WTC11 (cell line): ENCODE data around the gene EXOSC2. TPM values are rescaled to one million over a fixed set of nuclear protein-coding genes. Genes with fewer than 3 reads are reported as not detected.

Source experiments
- ATAC-seq: fragments of 200-7000 bp; cut with Tn5 transposase; 2 replicates; pipeline ENCODE4 v1.10.0; 2021; ENCODE audit warnings: mild to moderate bottlenecking, moderate library complexity
- CTCF ChIA-PET: fragments of 300-600 bp; sonication (Branson Sonifier 250); formaldehyde crosslinking; loops from one replicate; lab custom pipeline; 2021; ENCODE audit warnings: antibody characterized with exemption; lab: Charles Lee
- POLR2A ChIA-PET: fragments of 350-600 bp; sonication (Branson Sonifier 250); formaldehyde crosslinking; loops from one replicate; lab custom pipeline; 2021; ENCODE audit warnings: antibody characterized with exemption; lab: Charles Lee
- DNase-seq: peaks from one replicate; pipeline ENCODE4 v3.0.0; 2021; ENCODE audit warnings: low spot score
- H3K27ac Mint-ChIP-seq: 2 replicates; pipeline ENCODE4 v1.8.0; 2021; ENCODE audit warnings: mixed read lengths
- H3K27me3 Mint-ChIP-seq: 2 replicates; pipeline ENCODE4 v1.8.0; 2021; ENCODE audit warnings: low read depth, mild to moderate bottlenecking, moderate library complexity, mixed read lengths
- H3K36me3 Mint-ChIP-seq: 2 replicates; pipeline ENCODE4 v1.8.0; 2021; ENCODE audit warnings: mixed read lengths
- H3K4me1 Mint-ChIP-seq: 2 replicates; pipeline ENCODE4 v1.8.0; 2022; ENCODE audit warnings: mixed read lengths
- H3K4me3 Mint-ChIP-seq: 2 replicates; pipeline ENCODE4 v1.8.0; 2021; ENCODE audit warnings: mild to moderate bottlenecking, moderate library complexity, mixed read lengths
- H3K9me3 Mint-ChIP-seq: 2 replicates; pipeline ENCODE4 v1.8.0; 2021; ENCODE audit warnings: mixed read lengths
- AR ChIP-seq: fragments of 250-450 bp; sonication (Bioruptor Pico); IDR thresholded peaks from 2 replicates; pipeline ENCODE4 v1.9.0; 2021; ENCODE audit warnings: mild to moderate bottlenecking
- E2F5 ChIP-seq: sonication (generic); formaldehyde crosslinking; IDR thresholded peaks from 2 replicates; pipeline ENCODE4 v1.8.1; 2022; ENCODE audit warnings: mild to moderate bottlenecking, moderate library complexity, missing genetic modification reagents
- FOXP4 ChIP-seq: sonication (generic); formaldehyde crosslinking; IDR thresholded peaks from 2 replicates; pipeline ENCODE4 v1.8.0; 2022; ENCODE audit warnings: mild to moderate bottlenecking, missing genetic modification reagents
- IRF1 ChIP-seq: sonication (generic); formaldehyde crosslinking; IDR thresholded peaks from 2 replicates; pipeline ENCODE4 v1.8.0; 2023; ENCODE audit warnings: missing genetic modification reagents
- MXD4 ChIP-seq: fragments of 250-450 bp; sonication (Bioruptor Pico); IDR thresholded peaks from 2 replicates; pipeline ENCODE4 v1.8.0; 2021; ENCODE audit warnings: mild to moderate bottlenecking, moderate library complexity, borderline replicate concordance
- MYBL2 ChIP-seq: sonication (generic); formaldehyde crosslinking; IDR thresholded peaks from 2 replicates; pipeline ENCODE4 v1.8.1; 2023; ENCODE audit warnings: mild to moderate bottlenecking, moderate library complexity, missing genetic modification reagents
- NFYB ChIP-seq: sonication (generic); formaldehyde crosslinking; conservative IDR thresholded peaks from 2 replicates; pipeline ENCODE4 v1.8.0; 2022; ENCODE audit warnings: low read depth, missing genetic modification reagents
- NR2C2 ChIP-seq: sonication (generic); formaldehyde crosslinking; IDR thresholded peaks from 2 replicates; pipeline ENCODE4 v1.8.0; 2022; ENCODE audit warnings: mild to moderate bottlenecking, missing genetic modification reagents
- SMAD3 ChIP-seq: sonication (generic); formaldehyde crosslinking; IDR thresholded peaks from 2 replicates; pipeline ENCODE4 v1.8.0; 2022; ENCODE audit warnings: missing genetic modification reagents, mild to moderate bottlenecking, borderline replicate concordance
- ZMAT4 ChIP-seq: fragments of 250-450 bp; sonication (Bioruptor Pico); IDR thresholded peaks from 2 replicates; pipeline ENCODE4 v1.9.0; 2021; ENCODE audit warnings: mild to moderate bottlenecking
- ZNF281 ChIP-seq: sonication (generic); formaldehyde crosslinking; IDR thresholded peaks from 2 replicates; pipeline ENCODE4 v1.8.0; 2023; ENCODE audit warnings: mild to moderate bottlenecking, missing genetic modification reagents
- ZNF317 ChIP-seq: sonication (generic); formaldehyde crosslinking; IDR thresholded peaks from 2 replicates; pipeline ENCODE4 v1.8.1; 2023; ENCODE audit warnings: low read depth, mild to moderate bottlenecking, moderate library complexity, missing genetic modification reagents, borderline replicate concordance
- ZNF425 ChIP-seq: fragments of 250-450 bp; sonication (Bioruptor Pico); conservative IDR thresholded peaks from 2 replicates; pipeline ENCODE4 v1.9.0; 2021; ENCODE audit warnings: mild to moderate bottlenecking
- ZNF512 ChIP-seq: sonication (generic); formaldehyde crosslinking; IDR thresholded peaks from 2 replicates; pipeline ENCODE4 v1.8.1; 2022; ENCODE audit warnings: missing genetic modification reagents, borderline replicate concordance
- ZNF532 ChIP-seq: fragments of 250-450 bp; sonication (Bioruptor Pico); IDR thresholded peaks from 2 replicates; pipeline ENCODE4 v1.9.0; 2021; ENCODE audit warnings: mild to moderate bottlenecking, borderline replicate concordance
- total RNA-seq: library from RNA; stranded (reverse); gene quantifications from 3 replicates; pipeline ENCODE4 v1.2.3, GENCODE V29; 2021

EXOSC2 gene
- total RNA-seq, 1 experiment from 2014 or later, result 76.1 TPM

- TF ChIP-seq IRF1 (CRISPR knock-in tag) (0 out of 2 replicates have a peak, but pooled peaks have one; percentile 65), NFYB (CRISPR knock-in tag) (peak; percentile 79), MXD4 (CRISPR knock-in tag) (no peak), ZNF512 (CRISPR knock-in tag) (no peak), NR2C2 (CRISPR knock-in tag) (no peak), ZNF281 (no peak), E2F5 (CRISPR knock-in tag) (peak; percentile 87)
Observed at GRCh38 chr9:130693426-130694191, at the start of gene EXOSC2 (continued).

- no peak overlapping the region for H3K27ac Mint-ChIP-seq
- no peak for ATAC-seq
- POLR2A ChIA-PET, result no interaction called here
- no peaks in the 10 kb centered on the region for H3K9me3 Mint-ChIP-seq
- no peak for TF ChIP-seq ZNF425 (CRISPR knock-in tag)
- TF ChIP-seq MYBL2 (CRISPR knock-in tag), result no peak
- TF ChIP-seq AR (CRISPR knock-in tag), result no peak
- TF ChIP-seq SMAD3 (CRISPR knock-in tag), result no peak
- TF ChIP-seq ZNF532, result no peak
- no peak for TF ChIP-seq ZMAT4 (CRISPR knock-in tag)
- TF ChIP-seq ZNF317 (CRISPR knock-in tag), result no peak
- no peak for TF ChIP-seq FOXP4 (CRISPR knock-in tag)
- TF ChIP-seq, all 79 proteins: peak for 0
- CTCF ChIA-PET, result interaction anchor here (0.7 to 1.3 kb wide), 3 partner anchors 10 to 191 kb away, joined by 3 to 4 read pairs (median 3); no protein-coding TSS in a partner anchor
- Mint-ChIP-seq H3K4me3 (no peak overlapping the region), H3K36me3 (no peaks in the 10 kb centered on the region), H3K27me3 (peaks cover 30% of the 10 kb centered on the region), H3K4me1 (no peaks in the 10 kb centered on the region)
- DNase-seq, result no peak
Observed at GRCh38 chr9:130651221-130651620, 42.4 kb upstream of the EXOSC2 start.
